ENCODE data around the gene NUBP2. TPM values are rescaled to one million over a fixed set of nuclear protein-coding genes. Genes with fewer than 3 reads are reported as not detected.

The NUBP2 gene
- total RNA-seq, 1 donor from 2014 or later, result 49.8 TPM

- Mint-ChIP-seq H3K4me3 (ENCODE audit: unreplicated experiment) (no peak overlapping the region), H3K36me3 (ENCODE audit: low read depth, unreplicated experiment) (peaks cover 3% of the 10 kb centered on the region), H3K27ac (ENCODE audit: unreplicated experiment) (no peak overlapping the region), H3K9me3 (ENCODE audit: unreplicated experiment) (no peaks in the 10 kb centered on the region), H3K4me1 (ENCODE audit: unreplicated experiment) (no peaks in the 10 kb centered on the region), H3K27me3 (ENCODE audit: unreplicated experiment) (no peaks in the 10 kb centered on the region)
- DNase-seq (ENCODE audit: low spot score), result no peak
- TF ChIP-seq, protein P1, sequence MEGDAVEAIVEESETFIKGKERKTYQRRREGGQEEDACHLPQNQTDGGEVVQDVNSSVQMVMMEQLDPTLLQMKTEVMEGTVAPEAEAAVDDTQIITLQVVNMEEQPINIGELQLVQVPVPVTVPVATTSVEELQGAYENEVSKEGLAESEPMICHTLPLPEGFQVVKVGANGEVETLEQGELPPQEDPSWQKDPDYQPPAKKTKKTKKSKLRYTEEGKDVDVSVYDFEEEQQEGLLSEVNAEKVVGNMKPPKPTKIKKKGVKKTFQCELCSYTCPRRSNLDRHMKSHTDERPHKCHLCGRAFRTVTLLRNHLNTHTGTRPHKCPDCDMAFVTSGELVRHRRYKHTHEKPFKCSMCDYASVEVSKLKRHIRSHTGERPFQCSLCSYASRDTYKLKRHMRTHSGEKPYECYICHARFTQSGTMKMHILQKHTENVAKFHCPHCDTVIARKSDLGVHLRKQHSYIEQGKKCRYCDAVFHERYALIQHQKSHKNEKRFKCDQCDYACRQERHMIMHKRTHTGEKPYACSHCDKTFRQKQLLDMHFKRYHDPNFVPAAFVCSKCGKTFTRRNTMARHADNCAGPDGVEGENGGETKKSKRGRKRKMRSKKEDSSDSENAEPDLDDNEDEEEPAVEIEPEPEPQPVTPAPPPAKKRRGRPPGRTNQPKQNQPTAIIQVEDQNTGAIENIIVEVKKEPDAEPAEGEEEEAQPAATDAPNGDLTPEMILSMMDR (IDR thresholded peaks at IDR 0.05; ENCODE audit: unreplicated experiment), result no peak
These were observed 39.3 kb downstream of the NUBP2 start for GRCh38 chr16:1821861-1822611.

- peaks cover 7% of the 10 kb centered on the region for H3K4me1 Mint-ChIP-seq (ENCODE audit: unreplicated experiment)
- H3K36me3 Mint-ChIP-seq (ENCODE audit: low read depth, unreplicated experiment), result peaks cover 3% of the 10 kb centered on the region
- no peaks in the 10 kb centered on the region for H3K9me3 Mint-ChIP-seq (ENCODE audit: unreplicated experiment)
- DNase-seq (ENCODE audit: low spot score), result no peak
- no peaks in the 10 kb centered on the region for H3K27me3 Mint-ChIP-seq (ENCODE audit: unreplicated experiment)
- H3K27ac Mint-ChIP-seq (ENCODE audit: unreplicated experiment), result no peak overlapping the region
- H3K4me3 Mint-ChIP-seq (ENCODE audit: unreplicated experiment), result no peak overlapping the region
- TF ChIP-seq, protein P1 (IDR thresholded peaks at IDR 0.05; ENCODE audit: unreplicated experiment), result no peak
These were observed 40.0 kb downstream of the NUBP2 start for GRCh38 chr16:1822801-1823200.

GRCh38 chr16:1823821-1824220 lies 41.1 kb downstream of the NUBP2 start:
- Mint-ChIP-seq H3K36me3 (ENCODE audit: low read depth, unreplicated experiment) (peaks cover 3% of the 10 kb centered on the region), H3K9me3 (ENCODE audit: unreplicated experiment) (no peaks in the 10 kb centered on the region), H3K27ac (ENCODE audit: unreplicated experiment) (no peak overlapping the region), H3K27me3 (ENCODE audit: unreplicated experiment) (no peaks in the 10 kb centered on the region), H3K4me3 (ENCODE audit: unreplicated experiment) (peak overlapping the region; percentile 76), H3K4me1 (ENCODE audit: unreplicated experiment) (peaks cover 10% of the 10 kb centered on the region)
- DNase-seq (ENCODE audit: low spot score), result peak; percentile 34
- TF ChIP-seq, protein P1 (IDR thresholded peaks at IDR 0.05; ENCODE audit: unreplicated experiment), result no peak

DNA sequence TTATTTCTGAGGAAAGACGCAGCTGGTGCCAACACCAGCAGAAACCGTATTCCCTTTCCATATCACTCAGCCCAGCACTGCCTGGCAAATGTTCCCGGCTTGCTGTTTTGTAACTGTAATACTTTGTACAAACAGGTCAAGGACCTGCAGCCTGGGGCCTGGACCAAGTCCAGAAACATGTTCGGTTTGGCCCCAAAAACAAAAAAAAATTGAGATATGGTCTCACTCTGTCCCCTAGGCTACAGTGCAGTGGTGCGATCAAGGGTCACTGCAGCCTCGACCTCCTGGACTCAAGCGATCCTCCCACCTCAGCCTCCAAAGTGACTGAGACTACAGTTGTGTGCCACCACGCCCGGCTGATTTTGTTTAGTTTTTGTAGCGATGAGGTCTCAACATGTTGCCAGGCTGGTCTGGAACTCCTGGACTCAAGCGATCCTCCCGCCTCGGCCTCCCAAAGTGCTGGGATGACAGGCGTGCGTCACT lies 42.7 kb downstream of the NUBP2 start:
- TF ChIP-seq, protein P1 (IDR thresholded peaks at IDR 0.05; ENCODE audit: unreplicated experiment), result no peak
- Mint-ChIP-seq H3K27ac (ENCODE audit: unreplicated experiment) (no peak overlapping the region), H3K4me3 (ENCODE audit: unreplicated experiment) (peak overlapping the region; percentile 89), H3K9me3 (ENCODE audit: unreplicated experiment) (no peaks in the 10 kb centered on the region), H3K4me1 (ENCODE audit: unreplicated experiment) (peaks cover 14% of the 10 kb centered on the region), H3K36me3 (ENCODE audit: low read depth, unreplicated experiment) (no peaks in the 10 kb centered on the region), H3K27me3 (ENCODE audit: unreplicated experiment) (no peaks in the 10 kb centered on the region)
- DNase-seq (ENCODE audit: low spot score), result no peak

All from endothelial cell (in vitro differentiated cells).